ENCODE measurements around the gene GALNT14. TPM values are rescaled to one million over a fixed set of nuclear protein-coding genes. Genes with fewer than 3 reads are reported as not detected.

The GALNT14 gene
- total and polyA plus RNA-seq, 10 of the 15 experiments (the other 5 are each of a cell fraction or from before 2014, with no cell fraction given), result 3.7 to 17.8 (median 6.0) TPM

GRCh38 chr2:31057691-31058090, 80.5 kb downstream of the GALNT14 start:
- SMC1A ChIA-PET (ENCODE audit: uncharacterized antibody, unreplicated experiment), result interaction anchor here (1.0 kb wide), 1 partner anchor 196 kb away, joined by 3 read pairs; no protein-coding TSS in a partner anchor

GRCh38 chr2:31055938-31056337, 82.3 kb downstream of the GALNT14 start:
- RAD21 ChIA-PET (ENCODE audit: unreplicated experiment), result no interaction called here
- Histone ChIP-seq H3K4me2 (ENCODE audit: control insufficient read depth, insufficient read depth) (no peak overlapping the region), H3K9ac (ENCODE audit: control insufficient read depth, insufficient read depth, low read length) (no peak overlapping the region), H3K36me3 (ENCODE audit: control insufficient read depth in 2 of 2, insufficient read depth in 2 of 2, low read length in 1 of 2) (no peaks in the 10 kb centered on the region), H4K20me1 (ENCODE audit: control insufficient read depth, insufficient read depth) (no peaks in the 10 kb centered on the region), H3K27me3 (replicated peaks in 1 of 2; ENCODE audit: control insufficient read depth in 2 of 2, insufficient read depth in 2 of 2, low read length in 1 of 2) (no peaks in the 10 kb centered on the region; a peak in 1 of 4 replicates), H2AFZ (ENCODE audit: control insufficient read depth, low read depth, low read length) (no peak overlapping the region), H3K27ac (ENCODE audit: control insufficient read depth, insufficient read depth) (no peak overlapping the region), H3K9me3 (replicated peaks; ENCODE audit: control insufficient read depth, insufficient read depth, low read length) (no peaks in the 10 kb centered on the region), H3K4me3 (no peak overlapping the region), H3K4me1 (ENCODE audit: control insufficient read depth, insufficient read depth, low read length) (no peaks in the 10 kb centered on the region), H3K79me2 (ENCODE audit: control insufficient read depth, insufficient read depth, low read length) (no peaks in the 10 kb centered on the region)
- POLR2A ChIA-PET, result no interaction called here
- TF ChIP-seq GABPA (IDR thresholded peaks at IDR 0.05; ENCODE audit: low read depth) (no peak), HDAC6 (IDR thresholded peaks at IDR 0.05; ENCODE audit: unreplicated experiment) (no peak), PAX5 (IDR thresholded peaks at IDR 0.05; ENCODE audit: borderline replicate concordance, low read depth, low read length) (no peak), GATAD2B (conservative IDR thresholded peaks at IDR 0.05; ENCODE audit: low read depth) (no peak), RFX5 (IDR thresholded peaks at IDR 0.05; ENCODE audit: low read depth, low read length) (no peak), SUZ12 (IDR thresholded peaks at IDR 0.05; ENCODE audit: unreplicated experiment) (no peak), ZZZ3 (IDR thresholded peaks at IDR 0.05; ENCODE audit: control insufficient read depth, insufficient read length, low read depth) (no peak), EED (IDR thresholded peaks at IDR 0.05; ENCODE audit: low read depth) (no peak), BCL11A (IDR thresholded peaks at IDR 0.05; ENCODE audit: low read depth, low read length) (no peak), E2F4 (IDR thresholded peaks at IDR 0.05; ENCODE audit: low read depth, low read length) (no peak), EZH2 (IDR thresholded peaks at IDR 0.05; ENCODE audit: borderline replicate concordance, control insufficient read depth, low read depth, low read length) (no peak), KAT2A (conservative IDR thresholded peaks at IDR 0.05; ENCODE audit: control insufficient read depth, low read depth, low read length) (no peak), SUPT20H (IDR thresholded peaks at IDR 0.05; ENCODE audit: borderline replicate concordance, control insufficient read depth, low read depth, low read length) (no peak)
- WGBS (ENCODE audit: insufficient coverage, insufficient replicate concordance, low lambda C conversion rate, missing lambda C conversion rate), result 32% methylated on average over 6 of the region's 6 CpGs
- in situ Hi-C loops (cut with MboI) (no loop called here), intact Hi-C loops (cut with micrococcal nuclease; ENCODE audit: unreplicated experiment) (no loop called here)
- ATAC-seq (no peak), DNase-seq (ENCODE audit: low read depth, low spot score) (no peak), FAIRE-seq (no peak)
- BruUV-seq (replicated peaks), result no TSS peak
- SMC1A ChIA-PET (ENCODE audit: uncharacterized antibody, unreplicated experiment), result no interaction called here
- CTCF ChIA-PET, result no interaction called here

More at GRCh38 chr2:31057691-31058090, 80.5 kb downstream of the GALNT14 start:
- Histone ChIP-seq H3K27me3 (replicated peaks in 1 of 2; ENCODE audit: control insufficient read depth in 2 of 2, insufficient read depth in 2 of 2, low read length in 1 of 2) (no peaks in the 10 kb centered on the region), H3K79me2 (ENCODE audit: control insufficient read depth, insufficient read depth, low read length) (no peaks in the 10 kb centered on the region), H3K4me1 (ENCODE audit: control insufficient read depth, insufficient read depth, low read length) (no peaks in the 10 kb centered on the region), H4K20me1 (ENCODE audit: control insufficient read depth, insufficient read depth) (no peaks in the 10 kb centered on the region), H3K4me2 (ENCODE audit: control insufficient read depth, insufficient read depth) (no peak overlapping the region), H3K27ac (ENCODE audit: control insufficient read depth, insufficient read depth) (no peak overlapping the region), H3K9me3 (replicated peaks; ENCODE audit: control insufficient read depth, insufficient read depth, low read length) (no peaks in the 10 kb centered on the region), H2AFZ (ENCODE audit: control insufficient read depth, low read depth, low read length) (no peak overlapping the region), H3K36me3 (ENCODE audit: control insufficient read depth in 2 of 2, insufficient read depth in 2 of 2, low read length in 1 of 2) (no peaks in the 10 kb centered on the region), H3K4me3 (no peak overlapping the region), H3K9ac (ENCODE audit: control insufficient read depth, insufficient read depth, low read length) (no peak overlapping the region)
- FAIRE-seq (no peak), ATAC-seq (no peak), DNase-seq (ENCODE audit: low read depth, low spot score) (no peak)
- POLR2A ChIA-PET, result no interaction called here
- RAD21 ChIA-PET (ENCODE audit: unreplicated experiment), result no interaction called here
- WGBS (ENCODE audit: insufficient coverage, insufficient replicate concordance, low lambda C conversion rate, missing lambda C conversion rate), result 12% methylated on average over 3 of the region's 3 CpGs
- in situ Hi-C loops (cut with MboI), result no loop called here
- no peak for TF ChIP-seq HCFC1 (IDR thresholded peaks at IDR 0.05; ENCODE audit: low read length)
- TF ChIP-seq SMC3 (IDR thresholded peaks at IDR 0.05; ENCODE audit: borderline replicate concordance, low read length), result no peak
- TF ChIP-seq KDM1A (IDR thresholded peaks at IDR 0.05; ENCODE audit: borderline replicate concordance), result no peak
- no peak for TF ChIP-seq KLF5 (IDR thresholded peaks at IDR 0.05; ENCODE audit: partially characterized antibody)
- no peak for TF ChIP-seq PKNOX1 (IDR thresholded peaks at IDR 0.05)
- no peak for TF ChIP-seq KAT2A (conservative IDR thresholded peaks at IDR 0.05; ENCODE audit: control insufficient read depth, low read depth, low read length)
- TF ChIP-seq CHD4 (IDR thresholded peaks at IDR 0.05), result no peak
- intact Hi-C loops (cut with micrococcal nuclease; ENCODE audit: unreplicated experiment), result no loop called here
- CTCF ChIA-PET, result interaction anchor here (1.0 kb wide), 1 partner anchor 15 kb away, joined by 3 read pairs; no protein-coding TSS in a partner anchor
- no TSS peak for BruUV-seq (replicated peaks)
